UCSD-AML1 (cell line): ENCODE data around the gene IL15RA.
"Not testable (repeated sequence)": the region's sequence is repeated elsewhere in the genome, so short reads cannot be mapped to it uniquely, and the experiment has no call there.

Experiments used
- DNase-seq: peaks from one replicate; lab custom pipeline; 2025; ENCODE audit not compliant: unreplicated experiment; lab: John Stamatoyannopoulos, UW

Gene IL15RA

GRCh38 chr10:5930272-5930671, 47.1 kb downstream of the IL15RA start:
- DNase-seq: no peak

DNA sequence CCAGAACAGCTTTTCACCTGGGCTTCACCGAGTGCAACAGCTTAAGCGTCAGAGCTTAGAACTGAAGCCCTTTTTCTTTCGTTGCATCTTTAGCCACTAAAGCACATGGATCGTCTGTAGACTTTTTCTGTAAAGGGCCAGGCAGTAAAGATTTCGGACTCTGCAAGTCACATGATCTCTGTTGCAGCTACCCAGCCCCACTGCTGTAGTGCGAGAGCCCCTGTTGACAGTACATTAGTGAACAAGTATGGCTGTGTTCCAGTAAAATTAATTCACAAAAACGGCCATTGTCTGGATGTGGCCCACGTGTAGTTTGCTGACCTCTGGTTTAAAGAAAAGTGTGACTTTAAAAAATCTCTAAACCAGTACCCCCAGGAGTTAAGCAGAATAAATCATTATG, 47.9 kb downstream of the IL15RA start:
- DNase-seq: no peak

DNA sequence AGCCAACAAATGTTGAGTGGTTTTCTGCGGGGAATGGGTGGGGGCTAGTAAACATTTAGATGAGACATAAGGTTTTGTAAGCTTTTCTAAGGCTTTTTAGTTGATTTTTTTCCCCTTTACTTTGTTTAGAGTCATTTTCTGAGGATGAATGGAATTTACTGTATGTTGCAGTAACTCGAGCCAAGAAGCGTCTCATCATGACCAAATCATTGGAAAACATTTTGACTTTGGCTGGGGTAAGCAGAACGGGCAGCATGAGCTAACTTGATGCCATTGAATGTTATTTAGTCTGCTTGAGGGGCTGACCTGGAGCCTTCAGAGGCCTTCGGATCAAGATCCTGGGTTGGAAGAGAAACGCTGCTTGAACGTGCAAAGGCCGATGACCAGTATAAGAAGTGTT, 50.0 kb downstream of the IL15RA start:
- no peak for DNase-seq

DNA sequence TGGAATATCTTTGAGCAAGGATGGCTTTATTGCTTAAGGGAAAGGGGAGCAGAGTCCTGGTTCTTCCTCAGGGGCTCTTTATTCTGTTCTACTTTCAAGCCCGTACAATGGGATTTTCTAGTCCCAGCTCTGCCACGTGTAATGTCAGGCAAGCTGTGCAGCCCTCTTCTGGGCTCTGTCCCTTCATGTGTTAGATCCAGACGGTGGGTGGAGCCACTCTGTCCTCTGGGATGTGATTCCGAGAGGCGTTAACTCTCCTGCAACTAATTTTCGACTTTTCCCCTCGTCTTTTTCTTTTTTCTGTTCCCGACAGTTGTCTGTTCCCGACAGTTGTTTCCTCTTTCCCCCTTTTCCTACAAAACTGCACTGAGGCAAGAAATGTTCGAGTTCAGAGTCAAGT, 52.5 kb downstream of the IL15RA start:
- no peak for DNase-seq

GRCh38 chr10:5921746-5922145, 55.6 kb downstream of the IL15RA start:
- DNase-seq: no peak

DNA sequence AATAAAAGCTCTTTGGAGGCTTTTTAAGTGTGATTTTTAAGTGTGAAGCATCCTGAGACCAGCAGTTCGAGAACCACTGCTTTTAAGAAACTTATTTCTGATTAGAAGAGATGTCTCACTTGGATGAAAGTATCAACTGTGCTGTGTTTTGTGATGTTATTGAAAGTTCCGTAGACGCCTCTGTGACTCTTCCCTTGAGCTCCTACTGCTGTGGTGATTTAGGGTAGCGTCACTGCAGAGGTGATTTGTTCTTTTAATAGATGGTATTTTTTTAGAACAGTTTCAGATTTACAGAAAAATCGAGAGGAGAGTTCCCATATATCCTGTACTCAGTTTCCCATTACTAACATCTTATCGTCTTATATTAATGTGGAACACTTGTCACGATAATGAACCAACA, 57.8 kb downstream of the IL15RA start:
- no peak for DNase-seq

DNA sequence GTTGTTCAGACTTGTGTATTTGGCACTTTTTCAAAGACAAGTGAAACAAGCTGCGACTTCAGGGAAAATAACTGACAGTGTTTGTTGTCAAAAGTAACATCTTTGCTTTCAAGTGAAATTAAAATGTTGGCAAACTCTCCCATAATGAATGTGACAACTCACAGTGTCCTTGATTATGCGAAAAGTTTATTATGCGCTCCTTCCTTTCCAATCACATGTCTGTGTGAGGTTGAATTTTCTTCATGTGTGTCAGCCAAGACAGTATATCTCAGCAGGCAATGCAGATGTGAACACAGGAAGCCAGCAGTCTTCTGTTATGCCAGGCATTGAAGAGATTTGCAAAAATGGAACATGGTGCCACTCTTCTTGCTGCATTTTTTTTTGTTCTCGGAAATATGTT, 58.6 kb downstream of the IL15RA start:
- no peak for DNase-seq

DNA sequence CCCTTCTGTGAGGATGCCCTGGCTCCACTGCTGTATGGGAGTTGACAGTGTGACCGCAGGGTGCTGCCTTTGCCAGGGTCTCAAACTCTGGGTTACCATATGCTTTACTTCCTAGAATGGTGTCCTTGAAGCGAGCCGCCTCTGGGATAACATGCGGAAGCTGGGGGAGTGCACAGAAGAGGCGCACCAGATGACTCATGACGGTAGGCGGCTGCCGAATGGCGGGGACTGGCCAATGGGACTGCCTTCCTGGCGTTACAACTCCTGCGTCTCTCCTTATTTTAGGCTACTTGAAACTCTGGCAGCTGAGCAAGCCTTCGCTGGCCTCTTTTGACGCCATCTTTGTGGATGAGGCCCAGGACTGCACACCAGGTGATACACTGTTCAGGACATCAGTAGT, 60.0 kb downstream of the IL15RA start:
- no peak for DNase-seq

DNA sequence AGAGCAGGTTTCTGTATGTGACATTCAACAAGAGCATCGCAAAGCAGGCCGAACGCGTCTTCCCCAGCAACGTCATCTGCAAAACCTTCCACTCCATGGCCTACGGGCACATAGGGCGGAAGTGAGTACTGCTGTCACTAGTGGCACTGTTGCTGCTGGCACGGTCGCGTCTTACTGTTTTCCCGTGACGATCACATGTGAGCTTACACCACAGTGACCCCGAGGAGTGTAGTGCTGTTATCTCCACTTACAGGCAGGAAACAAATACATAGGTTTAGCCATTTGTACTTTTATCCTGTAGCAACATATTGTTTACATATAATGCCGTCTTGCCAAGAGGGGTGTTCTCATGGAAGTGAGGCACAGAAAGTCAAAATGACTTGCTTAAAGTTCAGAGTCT, 61.9 kb downstream of the IL15RA start:
- no peak for DNase-seq

GRCh38 chr10:5913736-5914135, 63.6 kb downstream of the IL15RA start:
- DNase-seq: no peak

- DNase-seq: no peak
Observed at GRCh38 chr10:5911670-5912069, 65.7 kb downstream of the IL15RA start.

- no peak for DNase-seq
Observed at GRCh38 chr10:5910323-5911100, 66.8 kb downstream of the IL15RA start.

GRCh38 chr10:5908676-5909075, 68.7 kb downstream of the IL15RA start:
- not testable (repeated sequence) for DNase-seq

DNA sequence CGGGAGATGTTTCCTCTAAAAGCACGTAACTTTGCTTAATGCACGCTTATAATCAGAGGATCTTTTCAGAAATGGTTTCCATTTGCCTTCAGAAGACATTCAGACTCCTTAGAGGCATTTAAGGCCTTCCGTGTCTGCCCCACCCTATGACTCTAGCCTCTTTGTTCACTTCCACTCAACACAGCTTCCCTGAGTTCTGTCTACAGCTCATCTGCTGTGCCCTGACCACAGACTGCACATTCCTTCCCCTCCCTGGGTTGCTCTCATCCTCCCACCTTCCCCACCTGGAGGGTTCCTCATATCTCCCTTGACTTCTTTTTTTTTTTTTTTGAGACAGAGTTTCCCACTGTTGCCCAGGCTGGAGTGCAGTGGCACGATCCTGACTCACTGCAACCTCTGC, 70.7 kb downstream of the IL15RA start:
- no peak for DNase-seq

GRCh38 chr10:5905854-5906507, 71.4 kb downstream of the IL15RA start:
- peak; percentile 52 for DNase-seq

DNA sequence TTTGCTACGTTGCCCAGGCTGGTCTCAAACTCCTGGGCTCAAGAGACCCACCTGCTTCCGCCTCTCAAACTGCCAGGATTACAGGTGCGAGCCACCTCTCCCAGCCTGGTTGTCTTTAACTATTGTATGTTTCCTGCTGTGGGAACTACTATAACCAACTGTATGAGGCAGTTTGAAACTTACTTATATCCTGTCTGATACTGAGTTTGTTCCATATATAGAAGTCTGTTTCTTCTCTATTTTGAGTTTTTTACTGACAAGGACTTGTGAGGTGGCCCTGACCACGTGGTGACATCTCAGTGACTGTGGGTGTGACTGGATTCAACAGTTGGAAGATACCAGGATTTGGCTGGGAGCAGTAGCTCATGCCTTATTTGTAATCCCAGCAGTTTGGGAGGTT, 73.1 kb downstream of the IL15RA start:
- no peak for DNase-seq

DNA sequence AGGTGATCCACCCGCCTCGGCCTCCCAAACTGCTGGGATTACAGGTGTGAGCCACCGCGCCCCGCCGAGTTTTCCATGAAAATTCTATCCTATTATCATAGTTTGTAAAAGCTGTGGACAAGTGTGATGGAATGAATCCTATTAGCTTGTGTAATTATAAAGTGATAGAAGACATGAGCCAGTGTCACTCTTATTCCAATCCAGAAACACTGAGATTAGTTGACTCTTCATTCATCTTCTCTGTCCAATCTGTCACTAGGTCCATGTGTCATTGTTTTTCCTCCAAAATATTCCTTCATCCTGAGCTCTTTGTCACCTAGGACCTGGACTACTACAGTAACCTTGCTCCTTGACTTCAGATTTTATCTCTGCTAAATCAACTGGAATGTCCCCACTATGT, 73.8 kb downstream of the IL15RA start:
- DNase-seq: no peak

- no peak for DNase-seq
Observed at GRCh38 chr10:5902511-5903274, 74.7 kb downstream of the IL15RA start.
